Measurements from ENCODE around the gene PFKFB3.
"Not testable (repeated sequence)": the region's sequence is repeated elsewhere in the genome, so short reads cannot be mapped to it uniquely, and the experiment has no call there.

PFKFB3 gene

GRCh38 chr10:6221971-6222751 lies 19.4 kb downstream of the PFKFB3 start:
- no peak for DNase-seq

GRCh38 chr10:6222755-6223154 lies 20.0 kb downstream of the PFKFB3 start:
- no peak for DNase-seq

GRCh38 chr10:6223981-6224380 lies 21.2 kb downstream of the PFKFB3 start:
- no peak for DNase-seq

GRCh38 chr10:6224781-6225180 lies 22.0 kb downstream of the PFKFB3 start:
- no peak for DNase-seq

- no peak for DNase-seq
Measured at GRCh38 chr10:6225263-6225814, 22.6 kb downstream of the PFKFB3 start.

- DNase-seq: no peak
Measured at GRCh38 chr10:6226216-6226615, 23.5 kb downstream of the PFKFB3 start.

GRCh38 chr10:6227346-6227745 lies 24.6 kb downstream of the PFKFB3 start:
- DNase-seq: no peak

GRCh38 chr10:6228010-6228511 lies 25.3 kb downstream of the PFKFB3 start:
- DNase-seq: no peak

GRCh38 chr10:6228647-6229046 lies 25.9 kb downstream of the PFKFB3 start:
- DNase-seq: no peak

GRCh38 chr10:6229290-6229689 lies 26.6 kb downstream of the PFKFB3 start:
- no peak for DNase-seq

- DNase-seq: no peak
Measured at GRCh38 chr10:6229746-6230145, 27.0 kb downstream of the PFKFB3 start.

GRCh38 chr10:6230315-6230714 lies 27.6 kb downstream of the PFKFB3 start:
- no peak for DNase-seq

GRCh38 chr10:6231146-6231545 lies 28.4 kb downstream of the PFKFB3 start:
- DNase-seq: no peak

GRCh38 chr10:6231730-6232129 lies 29.0 kb downstream of the PFKFB3 start:
- DNase-seq: no peak

GRCh38 chr10:6232225-6232807 lies 29.6 kb downstream of the PFKFB3 start:
- DNase-seq: no peak

- DNase-seq: no peak
Measured at GRCh38 chr10:6232846-6233724, 30.4 kb downstream of the PFKFB3 start.

GRCh38 chr10:6233725-6234277 lies 31.1 kb downstream of the PFKFB3 start:
- no peak for DNase-seq

GRCh38 chr10:6234371-6234770 lies 31.6 kb downstream of the PFKFB3 start:
- no peak for DNase-seq

- no peak for DNase-seq
Measured at GRCh38 chr10:6236349-6237198, 33.8 kb downstream of the PFKFB3 start.

GRCh38 chr10:6237199-6237530 lies 34.4 kb downstream of the PFKFB3 start:
- no peak for DNase-seq

GRCh38 chr10:6238587-6239212 lies 36.0 kb downstream of the PFKFB3 start:
- not testable (repeated sequence) for DNase-seq
